ENCODE measurements around the gene SLC39A7. TPM values are rescaled to one million over a fixed set of nuclear protein-coding genes. Genes with fewer than 3 reads are reported as not detected.

Gene SLC39A7
- total RNA-seq, 1 experiment from 2014 or later: 44.8 TPM

DNA sequence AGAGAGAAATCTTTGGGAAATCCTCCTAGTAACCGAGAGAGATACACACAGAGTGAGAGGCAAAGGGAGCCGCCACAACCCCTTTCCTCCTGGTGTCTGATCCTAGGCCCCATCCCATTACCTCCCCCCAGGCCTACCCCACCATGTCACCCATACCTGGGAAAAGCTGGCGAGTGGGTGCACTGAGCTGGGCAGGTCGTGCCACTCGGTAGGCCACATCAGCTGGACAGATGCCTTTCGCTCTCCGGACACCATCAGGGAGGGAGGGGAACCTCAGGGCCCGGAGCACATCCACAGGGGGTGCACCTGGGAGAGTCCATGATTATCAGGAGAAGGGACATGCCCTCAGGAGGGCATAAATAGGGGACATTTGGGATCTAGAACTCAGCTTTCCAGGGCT, 11.5 kb upstream of the SLC39A7 start:
- DNase-seq (ENCODE audit: extremely low read depth, low read depth): no peak

DNA sequence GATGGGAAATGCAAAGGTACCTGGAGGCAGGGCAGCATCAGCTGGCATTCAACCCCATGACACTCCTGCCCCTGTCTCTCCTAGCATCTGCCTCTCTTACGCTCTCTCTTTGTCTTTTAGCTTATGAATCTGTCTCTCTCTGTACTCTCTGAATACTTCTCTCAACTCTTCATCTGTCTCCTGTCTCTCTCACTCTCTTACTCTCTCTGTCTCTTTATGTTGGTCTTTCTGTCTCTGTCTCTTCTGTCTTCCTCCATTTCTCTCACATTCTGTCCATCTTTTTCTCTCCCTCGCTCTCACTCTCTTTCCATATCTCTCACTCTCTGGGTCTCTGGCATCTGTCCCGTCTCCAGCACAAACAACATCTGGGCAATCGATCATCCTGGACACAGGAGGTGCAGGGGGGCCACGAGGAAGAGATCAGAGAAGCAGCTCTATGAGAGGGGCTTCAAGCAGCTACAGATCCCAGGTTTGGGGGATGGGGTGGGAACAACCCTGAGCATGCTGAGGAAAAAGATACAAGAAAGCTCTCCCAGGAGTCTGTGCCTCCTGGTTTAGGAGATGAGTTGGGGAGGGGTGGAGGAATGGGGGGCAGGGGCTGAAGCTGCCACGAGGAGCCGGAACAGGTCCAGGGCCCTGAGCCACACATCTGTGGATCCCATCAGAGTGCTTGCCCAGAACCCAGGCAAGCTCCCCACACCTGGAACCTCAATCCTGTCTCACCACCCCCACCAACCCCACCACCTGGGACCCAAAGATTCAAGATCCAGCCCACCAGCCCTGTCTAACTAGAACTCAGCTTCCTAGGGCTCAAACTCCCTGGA, 10.8 kb upstream of the SLC39A7 start:
- DNase-seq (ENCODE audit: extremely low read depth, low read depth): no peak

DNA sequence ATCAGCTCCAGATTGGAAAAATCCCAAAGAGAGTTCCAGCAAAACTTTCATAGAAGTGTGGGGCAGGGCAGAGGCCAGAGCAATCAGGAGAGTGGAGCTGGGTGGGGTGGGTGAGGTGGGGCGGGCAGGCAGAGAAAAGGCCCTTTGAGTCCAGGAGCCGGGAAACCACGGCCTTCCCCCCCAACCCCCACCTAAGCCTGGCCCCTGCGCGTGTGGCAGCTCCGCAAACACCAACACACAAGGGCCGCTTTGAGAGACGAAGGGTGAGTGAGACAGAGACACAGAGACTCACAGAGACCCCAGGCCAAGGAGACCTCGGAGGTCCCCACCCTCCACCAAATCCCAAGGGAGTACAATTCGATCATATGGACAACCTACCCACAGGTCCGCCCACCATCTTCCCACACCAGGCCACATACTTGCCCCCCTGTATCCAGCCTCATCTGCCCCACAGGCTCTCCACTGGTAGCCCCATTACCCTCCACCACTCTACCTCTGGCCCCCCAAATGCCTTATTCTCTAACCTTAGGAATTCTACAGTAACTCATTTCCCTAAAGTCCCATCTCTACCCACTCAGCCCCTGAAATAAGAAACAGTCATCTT, 10.1 kb upstream of the SLC39A7 start:
- DNase-seq (ENCODE audit: extremely low read depth, low read depth): no peak

GRCh38 chr6:33191383-33192104, 9.1 kb upstream of the SLC39A7 start:
- DNase-seq (ENCODE audit: extremely low read depth, low read depth): no peak

DNA sequence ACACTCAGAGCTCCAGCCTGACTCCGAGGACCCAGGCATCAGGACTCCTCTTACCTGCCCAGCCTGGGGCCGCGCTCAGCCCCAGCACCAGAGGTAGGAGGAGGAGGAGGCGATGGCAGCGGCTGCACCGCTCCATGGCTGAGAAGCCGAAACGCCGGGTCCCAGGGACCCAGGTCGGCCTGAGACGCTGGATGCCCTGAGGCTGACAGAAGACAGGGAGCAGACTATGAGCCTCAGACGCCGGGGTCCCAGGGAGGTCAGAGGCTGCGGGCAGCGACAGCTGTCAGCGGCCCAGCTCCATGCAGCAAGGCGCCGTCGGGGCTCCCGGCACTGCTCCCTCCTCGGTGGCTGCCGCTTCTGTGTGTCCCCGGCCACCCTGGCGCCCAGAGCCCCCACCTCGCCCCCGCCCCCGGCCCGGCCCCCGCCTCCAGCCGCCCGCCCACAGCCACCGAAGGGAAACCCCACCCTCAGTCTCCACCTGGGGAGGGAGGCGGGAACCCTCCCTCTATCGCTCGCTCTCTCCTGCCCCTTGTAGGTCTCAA, 8.5 kb upstream of the SLC39A7 start, which contains the start of gene COL11A2:
TSS of gene COL11A2 (minus strand) at position 363 of the 542 bp plus-strand sequence. CDS start at position 136, 227 bp downstream.
- no peak for DNase-seq (ENCODE audit: extremely low read depth, low read depth)

DNA sequence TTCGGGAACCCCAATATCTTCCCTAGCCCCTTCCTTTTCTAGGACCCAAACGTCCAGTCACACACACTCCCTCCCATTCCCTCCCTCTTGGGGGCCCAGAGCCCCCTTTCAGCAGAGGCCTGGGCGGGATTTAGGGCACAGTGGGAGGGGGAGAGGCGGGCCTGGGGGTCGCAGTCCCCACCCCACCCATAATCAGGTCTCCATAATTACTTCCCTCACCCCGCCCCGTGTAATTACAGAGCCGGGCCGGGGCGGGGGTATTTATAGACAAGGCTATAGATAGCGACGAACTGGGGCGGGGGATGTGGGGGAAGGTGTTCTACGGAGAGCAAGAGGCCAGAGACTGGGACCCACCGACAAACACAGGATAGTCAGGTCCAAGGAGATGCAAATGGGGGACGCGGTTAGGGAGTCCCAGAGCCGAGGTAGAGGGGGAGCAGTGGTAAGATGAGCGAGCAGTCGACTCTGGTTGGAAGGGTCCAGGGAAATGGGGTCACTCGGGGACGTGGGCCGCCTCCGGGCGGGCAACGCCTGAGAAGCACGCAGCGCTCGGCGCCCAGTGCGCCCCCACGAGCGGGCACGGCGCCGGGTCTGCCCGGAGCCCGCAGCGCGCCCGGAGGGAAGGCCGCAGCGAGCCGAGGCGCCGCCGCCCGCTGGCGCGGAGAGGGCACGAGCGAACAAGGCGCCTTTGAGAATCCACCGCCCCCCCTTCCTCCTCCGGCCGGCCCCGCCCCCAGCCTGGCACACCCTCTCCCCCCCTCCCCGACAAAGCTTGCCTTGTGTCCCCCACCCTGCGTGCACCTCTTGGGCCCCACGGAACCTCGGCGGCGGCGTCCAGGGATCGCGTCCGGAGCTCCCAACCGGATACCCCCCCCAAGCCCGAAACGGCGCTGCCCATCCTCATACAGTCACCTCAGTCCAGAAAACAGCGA, 7.7 kb upstream of the SLC39A7 start:
- no peak for DNase-seq (ENCODE audit: extremely low read depth, low read depth)

GRCh38 chr6:33193619-33194018, 7.0 kb upstream of the SLC39A7 start:
- DNase-seq (ENCODE audit: extremely low read depth, low read depth): no peak

- DNase-seq (ENCODE audit: extremely low read depth, low read depth): no peak
Measured at GRCh38 chr6:33194431-33194979, 6.2 kb upstream of the SLC39A7 start.

DNA sequence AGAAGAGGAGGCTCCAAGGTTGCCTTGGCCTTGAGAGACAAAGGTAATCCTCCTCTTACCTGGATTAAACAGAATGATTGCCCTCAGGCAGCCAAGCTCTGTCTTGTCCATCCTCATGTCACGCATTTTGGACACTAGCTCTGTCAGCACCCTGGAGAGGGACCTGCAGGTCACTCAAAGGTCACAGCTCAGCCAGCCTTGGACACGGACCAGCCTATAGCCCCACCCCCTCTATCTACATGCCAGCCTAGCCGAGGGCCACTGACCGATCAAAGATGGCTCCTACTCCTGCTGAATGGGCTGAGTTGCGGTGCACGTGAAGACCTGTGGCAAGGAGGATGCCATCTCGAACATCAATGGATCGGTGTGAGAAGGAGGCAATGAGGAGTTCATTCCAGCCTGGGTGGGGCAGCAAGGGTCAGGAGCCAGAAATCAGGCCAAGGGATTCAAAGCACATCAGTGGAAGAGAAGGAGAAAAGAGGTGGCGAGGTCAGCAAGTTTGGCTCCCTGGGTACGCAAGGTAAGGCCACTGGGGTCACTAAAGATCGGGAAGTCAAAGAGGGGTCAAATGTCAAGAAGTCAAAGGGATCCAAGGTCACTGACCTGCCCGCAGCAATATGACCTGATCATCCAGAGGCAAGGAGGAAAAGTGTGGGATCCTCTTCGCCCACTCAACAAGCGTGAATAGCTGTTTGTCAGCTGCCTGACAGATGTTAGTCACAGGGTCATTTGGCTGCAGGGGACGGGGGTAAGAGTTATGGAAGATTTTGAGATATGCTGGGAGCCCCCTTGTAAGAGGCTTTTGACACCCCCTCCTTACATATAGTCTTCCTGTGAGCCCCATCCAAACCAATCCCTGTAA, 5.1 kb upstream of the SLC39A7 start:
- no peak for DNase-seq (ENCODE audit: extremely low read depth, low read depth)

DNA sequence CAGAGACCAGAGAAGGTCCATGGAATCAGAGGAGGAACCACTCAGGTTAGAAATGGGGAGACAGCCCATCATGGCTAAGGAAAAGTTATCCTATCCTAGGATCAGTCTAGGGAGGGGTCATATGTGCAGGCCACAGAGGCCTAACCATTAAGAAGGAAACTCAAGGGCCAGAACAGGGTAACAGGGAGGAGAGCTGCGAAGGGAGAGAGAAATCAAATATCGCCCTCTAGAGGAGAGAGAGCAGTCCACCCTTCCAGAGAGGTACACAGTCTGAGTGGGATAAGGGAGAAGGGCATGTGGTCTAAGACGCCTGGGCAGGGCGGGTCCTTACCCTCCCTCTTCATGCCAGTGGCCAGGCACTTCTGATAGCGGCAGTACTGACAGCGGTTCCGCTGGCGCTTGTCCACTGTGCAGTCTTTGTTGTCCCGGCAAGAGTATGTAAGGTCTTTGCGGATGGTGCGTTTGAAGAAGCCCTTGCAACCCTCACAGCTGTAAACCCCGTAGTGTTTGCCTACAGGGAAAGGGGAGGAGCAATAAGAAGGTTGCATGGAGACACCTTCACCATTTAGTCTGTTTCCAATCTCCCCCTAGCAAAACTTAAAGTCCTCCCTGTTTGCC, 3.1 kb upstream of the SLC39A7 start:
- peak; percentile 54 for DNase-seq (ENCODE audit: extremely low read depth, low read depth)

- no peak for DNase-seq (ENCODE audit: extremely low read depth, low read depth)
Measured at GRCh38 chr6:33198159-33198852, 2.4 kb upstream of the SLC39A7 start.

- no peak for DNase-seq (ENCODE audit: extremely low read depth, low read depth)
Measured at GRCh38 chr6:33198853-33199436, 1.7 kb upstream of the SLC39A7 start.

- peak; percentile 73 for DNase-seq (ENCODE audit: extremely low read depth, low read depth)
Measured at GRCh38 chr6:33199687-33200218, 914 bp upstream of the SLC39A7 start.

DNA sequence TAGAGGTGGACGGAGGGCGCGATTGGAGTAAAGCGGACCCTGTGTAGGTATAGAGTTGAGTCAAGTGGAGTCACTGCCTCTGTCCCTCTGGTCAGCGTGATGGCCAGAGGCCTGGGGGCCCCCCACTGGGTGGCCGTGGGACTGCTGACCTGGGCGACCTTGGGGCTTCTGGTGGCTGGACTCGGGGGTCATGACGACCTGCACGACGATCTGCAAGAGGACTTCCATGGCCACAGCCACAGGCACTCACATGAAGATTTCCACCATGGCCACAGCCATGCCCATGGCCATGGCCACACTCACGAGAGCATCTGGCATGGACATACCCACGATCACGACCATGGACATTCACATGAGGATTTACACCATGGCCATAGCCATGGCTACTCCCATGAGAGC, 479 bp downstream of the SLC39A7 start:
- DNase-seq (ENCODE audit: extremely low read depth, low read depth): no peak

- no peak for DNase-seq (ENCODE audit: extremely low read depth, low read depth)
Measured at GRCh38 chr6:33201935-33202334, 1.3 kb downstream of the SLC39A7 start.

DNA sequence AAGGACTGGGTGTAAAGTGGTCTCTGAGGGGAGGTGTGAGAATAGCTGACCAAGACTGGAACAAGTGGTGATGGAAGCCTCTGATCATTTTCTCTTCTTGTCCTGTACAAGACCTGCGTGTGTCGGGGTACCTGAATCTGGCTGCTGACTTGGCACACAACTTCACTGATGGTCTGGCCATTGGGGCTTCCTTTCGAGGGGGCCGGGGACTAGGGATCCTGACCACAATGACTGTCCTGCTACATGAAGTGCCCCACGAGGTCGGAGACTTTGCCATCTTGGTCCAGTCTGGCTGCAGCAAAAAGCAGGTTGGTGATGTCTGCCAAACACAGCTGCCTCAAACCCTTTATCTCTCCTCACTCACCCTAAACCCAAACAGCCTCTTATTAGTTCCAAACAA, 2.1 kb downstream of the SLC39A7 start:
- no peak for DNase-seq (ENCODE audit: extremely low read depth, low read depth)
